Right lobe of liver (tissue), 4 donors: ENCODE results near the gene CR1L.

Experiments
- CTCF ChIP-seq, 4 donors: fragments of 200-600 bp in 3 of 4; fragments of 450-650 bp in 1 of 4; IDR thresholded peaks; one replicate each; pipeline versions ENCODE4 v1.5.1 to v1.8.0; 2016 to 2022; ENCODE audit warnings: antibody characterized with exemption in 4 of 4, mild to moderate bottlenecking in 2 of 4
- POLR2A ChIP-seq: fragments of 450-650 bp; IDR thresholded peaks from one replicate; pipeline ENCODE4 v1.6.1; 2017; ENCODE audit warnings: antibody characterized with exemption, mild to moderate bottlenecking
- donor health status: DM: no; HTN: no; CAD: no.
- donor health status: DM: no; HTN: no; CAD: no.
- donor health status: DM: no; HTN: yes; CAD: no.

DNA sequence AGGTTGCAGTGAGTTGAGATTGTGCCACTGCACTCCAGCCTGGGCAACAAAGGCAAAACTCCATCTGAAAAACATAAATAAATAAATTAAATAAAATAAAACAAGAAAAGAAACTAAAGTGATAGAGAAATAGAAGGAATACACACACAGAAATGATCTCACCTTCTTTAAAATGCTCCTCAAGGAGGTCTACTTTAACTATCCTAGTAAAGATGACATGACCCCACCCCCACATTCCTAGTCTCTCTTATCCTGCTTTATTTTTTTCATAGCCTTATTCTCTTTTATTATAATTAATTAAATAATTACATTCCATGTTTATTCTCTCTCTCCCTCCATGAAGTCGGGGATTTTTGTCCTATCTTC, 18.0 kb upstream of the CR1L start:
- TF ChIP-seq CTCF (IDR thresholded peaks at IDR 0.05): no peak
- TF ChIP-seq POLR2A: no peak
